ENCODE measurements around the gene RREB1.

Gene RREB1, protein sequence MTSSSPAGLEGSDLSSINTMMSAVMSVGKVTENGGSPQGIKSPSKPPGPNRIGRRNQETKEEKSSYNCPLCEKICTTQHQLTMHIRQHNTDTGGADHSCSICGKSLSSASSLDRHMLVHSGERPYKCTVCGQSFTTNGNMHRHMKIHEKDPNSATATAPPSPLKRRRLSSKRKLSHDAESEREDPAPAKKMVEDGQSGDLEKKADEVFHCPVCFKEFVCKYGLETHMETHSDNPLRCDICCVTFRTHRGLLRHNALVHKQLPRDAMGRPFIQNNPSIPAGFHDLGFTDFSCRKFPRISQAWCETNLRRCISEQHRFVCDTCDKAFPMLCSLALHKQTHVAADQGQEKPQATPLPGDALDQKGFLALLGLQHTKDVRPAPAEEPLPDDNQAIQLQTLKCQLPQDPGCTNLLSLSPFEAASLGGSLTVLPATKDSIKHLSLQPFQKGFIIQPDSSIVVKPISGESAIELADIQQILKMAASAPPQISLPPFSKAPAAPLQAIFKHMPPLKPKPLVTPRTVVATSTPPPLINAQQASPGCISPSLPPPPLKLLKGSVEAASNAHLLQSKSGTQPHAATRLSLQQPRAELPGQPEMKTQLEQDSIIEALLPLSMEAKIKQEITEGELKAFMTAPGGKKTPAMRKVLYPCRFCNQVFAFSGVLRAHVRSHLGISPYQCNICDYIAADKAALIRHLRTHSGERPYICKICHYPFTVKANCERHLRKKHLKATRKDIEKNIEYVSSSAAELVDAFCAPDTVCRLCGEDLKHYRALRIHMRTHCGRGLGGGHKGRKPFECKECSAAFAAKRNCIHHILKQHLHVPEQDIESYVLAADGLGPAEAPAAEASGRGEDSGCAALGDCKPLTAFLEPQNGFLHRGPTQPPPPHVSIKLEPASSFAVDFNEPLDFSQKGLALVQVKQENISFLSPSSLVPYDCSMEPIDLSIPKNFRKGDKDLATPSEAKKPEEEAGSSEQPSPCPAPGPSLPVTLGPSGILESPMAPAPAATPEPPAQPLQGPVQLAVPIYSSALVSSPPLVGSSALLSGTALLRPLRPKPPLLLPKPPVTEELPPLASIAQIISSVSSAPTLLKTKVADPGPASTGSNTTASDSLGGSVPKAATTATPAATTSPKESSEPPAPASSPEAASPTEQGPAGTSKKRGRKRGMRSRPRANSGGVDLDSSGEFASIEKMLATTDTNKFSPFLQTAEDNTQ (N-terminal part only)

GRCh38 chr6:7107578-7108195 is at the start of gene RREB1:
RREB1 (plus strand) TSS chr6:7107961; CDS start chr6:7181912, 73,951 bp downstream.
- DNase-seq, result peak in 3 of 4 experiments; percentile 21 to 33 (median 22)

DNA sequence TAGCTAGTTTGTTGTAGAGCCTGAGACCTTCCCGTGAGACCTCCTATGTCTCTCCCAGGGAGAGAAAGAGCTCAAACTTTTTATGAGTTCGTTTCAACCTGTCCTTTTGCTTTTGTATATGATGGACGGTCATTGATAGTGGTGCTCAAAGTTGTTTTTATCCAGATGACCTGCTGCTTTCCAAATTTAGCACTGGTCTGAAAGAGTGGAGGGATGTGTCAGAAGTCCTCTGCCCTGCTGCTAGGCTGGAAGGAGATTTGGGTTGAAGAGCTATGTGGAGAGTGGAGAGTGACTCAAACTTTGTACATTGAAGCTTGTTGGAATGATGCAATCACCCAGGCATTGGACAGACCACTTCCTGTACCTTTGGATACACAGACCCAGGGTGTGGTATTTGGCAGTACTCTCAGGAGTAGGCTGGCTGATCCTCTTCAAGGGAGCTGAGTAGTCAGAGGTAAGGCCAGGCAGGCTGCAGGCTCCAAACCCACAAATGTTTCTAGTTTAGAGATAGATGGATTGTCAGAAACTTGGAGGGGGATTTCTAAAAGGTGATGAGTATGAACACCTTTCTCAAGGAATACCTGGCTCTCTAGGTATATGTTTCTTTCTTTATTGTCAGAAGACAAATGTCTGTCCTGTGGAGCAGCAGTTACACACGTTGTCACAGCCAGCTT is 49.4 kb upstream of the RREB1 start:
- no peak for DNase-seq

GRCh38 chr6:7060769-7061516 is 46.8 kb upstream of the RREB1 start:
- no peak for DNase-seq

DNA sequence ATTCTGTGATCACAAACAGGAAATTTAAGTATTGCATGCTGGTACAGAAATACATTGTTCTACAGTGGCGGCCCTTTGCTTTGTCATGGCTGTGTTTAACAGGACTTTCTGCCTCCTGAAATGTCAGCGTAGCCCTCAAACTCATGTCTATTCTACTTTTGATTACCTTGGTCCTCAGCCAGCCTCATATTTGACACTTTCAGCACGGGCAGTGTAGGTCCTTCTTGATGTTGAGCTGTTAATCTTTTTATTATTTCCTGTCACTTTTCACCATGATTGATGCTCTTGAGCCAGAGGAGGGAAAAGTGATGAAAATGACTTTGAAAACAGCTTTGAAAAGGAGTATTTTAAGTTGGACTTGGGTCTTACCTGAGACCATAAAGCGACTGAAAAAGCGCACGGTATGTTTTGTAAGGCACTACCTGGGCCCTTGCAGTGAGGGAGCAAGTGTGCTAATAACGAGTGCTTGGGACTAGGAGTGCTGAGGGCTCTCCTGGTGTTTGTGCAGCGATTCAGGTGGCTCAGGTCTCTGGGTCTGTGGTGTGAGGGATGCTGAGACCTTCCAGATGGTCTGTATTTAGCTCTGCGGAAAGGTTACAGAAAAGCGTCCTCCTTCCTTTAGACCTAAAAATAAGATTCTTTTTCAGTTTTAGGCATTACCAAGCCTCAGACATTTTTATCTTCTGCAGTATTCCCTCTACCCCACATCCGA is 45.2 kb upstream of the RREB1 start:
- no peak for DNase-seq

DNA sequence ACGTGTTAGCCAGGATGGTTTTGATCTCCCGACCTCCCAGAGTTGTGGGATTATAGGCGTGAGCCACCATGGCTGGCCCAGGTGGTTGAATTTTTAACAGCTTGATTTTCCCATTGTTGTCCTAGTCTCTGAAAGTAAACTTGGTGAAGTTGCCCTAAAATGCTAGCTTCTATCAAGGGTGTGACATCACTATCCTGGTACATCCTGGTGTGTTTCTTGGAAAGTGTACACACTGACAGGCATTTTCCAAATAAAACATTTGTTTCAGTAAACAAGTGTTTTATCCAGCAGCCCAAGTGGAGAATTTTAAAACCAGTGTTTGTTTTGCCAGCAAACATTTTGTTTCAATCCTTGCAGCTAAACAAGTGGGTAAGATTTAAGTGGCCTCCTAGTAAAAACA is 40.5 kb upstream of the RREB1 start:
- no peak for DNase-seq

GRCh38 chr6:7071405-7071804 is 36.4 kb upstream of the RREB1 start:
- DNase-seq, result no peak

DNA sequence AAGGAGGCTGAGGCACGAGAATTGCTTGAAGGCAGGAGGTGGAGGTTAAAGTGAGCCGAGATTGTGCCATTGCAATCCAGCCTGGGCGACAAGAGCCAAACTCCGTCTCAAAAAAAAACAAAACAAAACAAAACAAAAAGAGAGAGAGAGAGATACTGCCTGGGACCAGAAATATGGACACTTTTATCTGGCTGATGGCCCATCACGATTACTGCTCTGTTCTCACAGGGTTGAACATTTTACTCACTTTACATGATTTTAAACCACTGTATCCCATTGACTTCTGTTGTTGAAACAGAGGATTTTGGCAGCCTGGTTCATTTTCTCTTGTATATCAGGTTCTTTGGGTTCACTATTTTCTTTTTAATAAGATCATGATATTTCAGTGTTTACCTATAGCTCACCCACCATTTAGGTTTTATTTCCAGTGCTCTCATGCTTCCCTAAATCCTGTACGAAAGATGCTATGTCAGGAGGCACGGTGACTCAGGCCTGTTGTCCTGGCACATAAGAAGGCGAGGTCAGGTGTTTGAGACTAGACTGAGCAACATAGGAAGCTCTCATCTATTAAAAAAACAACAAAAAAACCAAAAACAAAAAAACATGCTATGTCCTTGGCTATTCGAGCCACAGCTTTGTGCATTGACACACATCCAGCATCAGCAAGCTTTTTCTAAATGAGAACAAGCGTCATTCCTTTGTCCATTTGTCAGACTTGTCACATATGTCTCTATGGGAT is 34.5 kb upstream of the RREB1 start:
- DNase-seq, result no peak

DNA sequence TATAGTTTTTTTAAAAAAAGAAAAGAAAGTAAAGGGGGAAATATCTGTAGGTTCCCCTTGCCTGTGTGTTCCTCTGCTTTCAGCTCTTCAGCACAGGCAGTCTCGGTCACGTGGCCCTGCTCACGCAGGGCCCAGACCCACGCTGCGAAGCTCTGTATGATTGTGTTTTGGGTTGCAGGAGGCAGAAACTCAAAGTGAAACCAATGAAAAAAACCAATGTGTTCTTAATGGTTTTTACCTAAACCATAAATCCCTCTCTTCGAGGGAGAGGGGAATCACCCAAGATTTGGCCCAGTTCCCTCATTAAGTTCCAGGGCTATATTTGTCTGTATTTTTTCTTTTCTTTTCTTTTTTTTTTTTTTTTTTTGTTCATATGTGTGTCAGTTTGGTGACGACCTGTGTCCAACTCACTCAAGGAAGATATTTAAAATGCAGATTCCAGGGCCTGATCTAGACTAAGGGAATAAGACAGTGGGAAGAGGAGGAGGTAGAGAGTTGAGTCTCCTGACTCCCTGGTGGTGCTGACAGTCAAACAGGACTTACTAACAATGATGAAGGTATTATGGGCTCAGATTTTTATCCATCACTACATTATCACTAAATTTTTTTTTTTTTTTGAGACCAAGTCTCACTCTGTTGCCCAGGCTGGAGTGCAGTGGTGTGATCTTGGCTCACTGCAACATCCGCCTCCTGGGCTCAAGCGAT is 33.8 kb upstream of the RREB1 start:
- DNase-seq, result peak in 3 of 4 experiments; percentile 17 to 37 (median 30)

DNA sequence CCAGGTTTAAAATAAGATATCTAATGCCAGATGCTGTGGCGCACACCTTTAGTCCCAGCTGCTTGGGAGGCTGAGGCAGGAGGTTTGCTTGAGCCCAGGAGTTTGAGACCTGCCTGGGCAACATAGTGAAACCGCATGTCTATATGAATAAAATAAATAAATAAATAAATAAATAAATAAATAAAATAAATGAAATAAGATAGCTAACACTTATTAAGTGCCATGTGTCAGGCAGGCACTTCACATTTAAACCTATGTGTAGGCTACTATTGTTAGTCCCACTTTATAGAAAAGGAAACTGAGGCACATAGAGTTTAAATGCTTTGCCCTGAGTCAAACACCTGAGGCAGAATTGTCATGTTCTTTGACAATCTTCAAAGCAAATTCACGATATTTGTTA is 32.9 kb upstream of the RREB1 start:
- DNase-seq, result no peak

GRCh38 chr6:7075341-7076000 is 32.3 kb upstream of the RREB1 start:
- DNase-seq, result no peak

DNA sequence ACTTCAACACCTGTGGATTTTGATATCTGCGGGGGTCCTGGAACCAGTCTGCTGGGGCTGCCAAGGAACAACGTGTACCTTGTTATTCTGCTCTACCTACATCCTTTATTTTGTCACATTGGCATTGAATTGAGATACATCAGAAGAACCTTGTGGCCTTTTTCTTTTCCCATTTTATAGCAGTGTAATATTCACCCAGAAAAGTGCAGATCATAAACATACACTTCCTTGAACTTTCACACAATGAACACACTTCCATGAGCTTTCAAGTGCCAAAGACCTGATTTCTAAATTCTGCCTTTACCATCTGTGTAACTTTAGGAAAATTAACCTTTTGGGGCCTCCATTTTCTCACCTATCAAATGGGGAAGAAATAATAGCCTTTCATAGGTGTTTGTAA is 29.9 kb upstream of the RREB1 start:
- no peak for DNase-seq

GRCh38 chr6:7078856-7079255 is 28.9 kb upstream of the RREB1 start:
- no peak for DNase-seq

DNA sequence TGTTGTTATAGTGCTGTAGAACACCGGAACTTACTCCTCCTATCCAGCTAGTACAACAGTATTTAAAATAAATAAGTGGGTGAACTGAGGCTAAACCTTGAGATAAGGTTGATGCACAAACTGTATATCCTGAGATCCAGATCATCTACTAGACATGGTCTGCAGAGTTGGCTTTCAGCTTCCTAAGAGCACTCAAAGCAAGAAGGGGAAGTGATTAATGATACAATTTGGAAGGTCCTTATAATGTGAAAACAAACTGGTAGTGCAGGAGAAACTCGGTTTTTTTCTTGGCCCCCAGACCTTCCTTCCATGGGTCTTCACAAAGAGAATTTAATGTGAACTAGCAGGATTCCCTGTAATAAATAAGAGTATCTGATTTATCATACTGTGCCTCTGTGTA is 27.4 kb upstream of the RREB1 start:
- DNase-seq, result no peak

DNA sequence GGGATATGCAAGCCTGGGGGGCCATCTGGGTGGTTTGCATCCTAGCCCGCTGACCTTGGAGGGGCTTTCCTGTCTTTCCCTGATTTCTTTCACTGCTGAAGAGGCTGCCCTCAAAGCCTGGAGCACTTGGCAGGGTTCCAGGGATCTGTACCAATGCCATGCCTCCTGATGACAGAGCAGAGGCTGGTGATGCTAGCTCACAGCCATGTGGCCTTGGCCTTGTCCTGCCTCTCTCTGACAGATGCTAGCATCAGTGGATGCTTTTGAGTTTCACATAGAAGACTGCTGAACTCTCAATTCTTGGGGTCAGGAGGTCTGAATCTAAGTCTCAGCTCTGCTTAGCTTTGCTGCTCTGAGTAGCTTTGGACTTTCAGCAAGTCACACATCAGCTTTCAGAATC is 21.9 kb upstream of the RREB1 start:
- DNase-seq, result no peak

DNA sequence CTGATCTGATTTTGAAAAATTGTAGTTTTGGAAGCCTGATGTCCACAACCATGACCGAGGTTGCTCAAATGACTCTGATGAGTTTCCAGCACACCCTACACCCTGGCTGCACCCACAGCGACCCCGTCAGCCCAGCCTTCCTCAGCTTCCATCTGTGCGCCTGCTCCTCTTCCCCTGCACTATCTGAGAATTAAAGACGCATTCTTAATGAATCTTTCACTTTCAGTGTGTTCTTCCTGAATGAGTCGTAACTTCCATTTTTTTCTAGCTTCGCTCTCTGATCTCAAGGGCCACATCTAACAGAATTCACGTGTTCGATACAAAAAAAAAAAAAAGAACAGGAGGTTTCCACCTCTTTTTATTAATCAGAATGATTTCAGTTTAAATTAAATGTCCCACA is 21.3 kb upstream of the RREB1 start:
- DNase-seq, result no peak

GRCh38 chr6:7087066-7087465 is 20.7 kb upstream of the RREB1 start:
- DNase-seq, result no peak

- DNase-seq, result peak in 1 of 4 experiments; percentile 6
Measured at GRCh38 chr6:7087491-7087979, 20.2 kb upstream of the RREB1 start.

- no peak for DNase-seq
Measured at GRCh38 chr6:7088076-7088742, 19.6 kb upstream of the RREB1 start.
